Adrenal gland (tissue), 5 donors: Measurements from ENCODE around the gene RAF1.

Experiments
- CTCF ChIP-seq, 6 experiments: fragments of 450-650 bp in 4 of 6; fragments of 200-600 bp in 2 of 6; sonication (generic) in 1 of 6; IDR thresholded peaks; 1 replicate in 5 of 6; 2 replicates in 1 of 6; pipeline versions ENCODE4 v1.5.1 to v1.8.0; 2016 to 2021; ENCODE audit warnings: antibody characterized with exemption in 6 of 6, mild to moderate bottlenecking in 2 of 6, moderate library complexity in 1 of 6
- POLR2A ChIP-seq, 2 donors: fragments of 450-650 bp; IDR thresholded peaks; one replicate each; pipeline ENCODE4 v1.6.1; 2017; ENCODE audit warnings: antibody characterized with exemption in 2 of 2, mild to moderate bottlenecking in 2 of 2, moderate library complexity in 1 of 2
- donor health status: DM: no; HTN: no; CAD: no.

GRCh38 chr3:12661926-12662592 lies 1.9 kb downstream of the RAF1 start:
- TF ChIP-seq CTCF (IDR thresholded peaks at IDR 0.05) (no peak), POLR2A (IDR thresholded peaks at IDR 0.05) (no peak)
